HG03139 (cell line): ENCODE data around the gene APLNR.

ENCODE experiments used
- ATAC-seq: cut with Tn5 transposase; IDR thresholded peaks from one replicate; pipeline ENCODE4 v1.9.1; 2021; ENCODE audit not compliant: unreplicated experiment

APLNR gene

DNA sequence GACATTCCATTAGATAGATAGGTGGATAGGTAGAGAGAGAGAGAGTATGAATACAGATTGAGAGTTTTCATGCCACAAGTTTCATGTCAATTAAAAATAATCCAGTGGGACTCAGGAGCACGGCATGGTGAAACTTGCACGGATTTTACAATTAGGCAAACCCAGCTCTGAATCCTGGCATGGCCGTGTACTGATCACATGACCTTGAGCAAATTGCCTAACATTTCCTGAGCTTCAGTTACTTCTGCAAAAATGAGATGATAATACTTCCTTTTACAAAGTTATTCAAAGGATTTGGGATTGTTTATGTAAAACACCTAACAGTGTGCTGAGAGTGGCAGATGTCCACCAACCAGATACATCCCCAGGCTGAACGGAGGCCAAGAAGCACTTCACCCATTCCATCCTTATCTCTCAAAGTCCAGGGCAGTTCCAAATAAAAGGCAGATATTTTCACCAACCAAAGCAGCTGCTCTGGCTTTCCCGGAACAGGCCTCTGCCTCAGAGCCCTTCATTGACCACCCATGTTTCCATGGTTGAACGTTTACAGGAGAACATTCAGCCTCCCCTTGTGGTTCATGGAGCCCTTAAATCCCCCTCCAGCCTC, 17.9 kb downstream of the APLNR start:
- ATAC-seq: no peak

DNA sequence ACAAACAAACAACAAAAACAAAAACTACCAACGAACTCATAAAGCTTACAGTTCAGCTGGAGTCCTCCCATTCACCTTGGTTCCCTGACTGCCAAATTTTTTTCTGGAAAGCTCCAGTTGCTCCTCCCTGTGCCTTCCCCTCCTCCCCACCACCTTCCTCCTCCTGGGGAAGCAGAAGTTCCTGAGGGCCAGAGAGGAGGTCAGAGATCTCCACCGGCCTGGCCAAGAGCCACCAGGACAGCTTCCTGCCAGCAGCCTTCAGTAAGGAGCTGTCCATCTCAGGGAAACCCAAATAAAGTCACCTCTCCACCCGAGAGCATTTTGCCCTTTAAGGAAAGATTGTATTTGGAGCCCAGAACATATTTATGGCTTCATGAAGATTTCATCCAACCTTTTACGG, 20.0 kb downstream of the APLNR start:
- no peak for ATAC-seq

DNA sequence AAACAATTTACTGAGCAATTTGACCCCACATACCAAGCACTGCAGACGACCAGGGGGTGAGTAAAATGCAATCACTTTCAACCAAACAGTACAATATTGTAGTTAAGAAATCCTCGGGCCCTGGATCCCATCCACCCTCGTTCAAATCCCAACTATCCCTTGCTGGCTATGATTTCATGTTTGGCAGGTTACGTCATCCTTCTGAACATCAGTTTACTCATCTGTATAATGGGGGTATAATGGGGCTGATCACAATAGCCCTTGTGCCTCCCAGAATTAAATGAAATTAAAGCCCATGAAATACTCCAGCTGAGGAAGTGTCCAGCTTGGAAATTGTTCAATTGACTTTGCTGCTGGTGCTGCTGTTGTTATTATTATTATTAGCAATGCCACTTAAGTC, 20.6 kb downstream of the APLNR start:
- no peak for ATAC-seq

DNA sequence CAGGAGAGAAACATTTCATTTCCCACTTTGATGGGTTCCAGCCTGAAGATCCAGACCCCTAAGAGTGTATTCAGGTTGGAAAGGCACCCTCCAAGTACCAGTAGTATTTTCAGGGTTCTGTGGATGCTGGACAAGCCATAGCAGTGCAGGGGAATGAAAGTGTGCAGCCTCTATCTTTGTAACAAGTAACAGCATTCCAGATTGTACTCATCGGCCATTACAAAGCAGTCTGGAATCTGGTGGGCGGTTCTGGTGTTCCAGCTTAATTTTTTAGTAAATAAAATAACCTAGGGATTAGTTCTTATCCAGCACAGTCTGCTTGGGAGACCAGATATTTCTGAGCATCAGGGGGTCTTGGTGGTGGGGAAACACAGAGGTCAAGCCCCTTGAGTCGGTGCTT, 22.6 kb downstream of the APLNR start:
- no peak for ATAC-seq

DNA sequence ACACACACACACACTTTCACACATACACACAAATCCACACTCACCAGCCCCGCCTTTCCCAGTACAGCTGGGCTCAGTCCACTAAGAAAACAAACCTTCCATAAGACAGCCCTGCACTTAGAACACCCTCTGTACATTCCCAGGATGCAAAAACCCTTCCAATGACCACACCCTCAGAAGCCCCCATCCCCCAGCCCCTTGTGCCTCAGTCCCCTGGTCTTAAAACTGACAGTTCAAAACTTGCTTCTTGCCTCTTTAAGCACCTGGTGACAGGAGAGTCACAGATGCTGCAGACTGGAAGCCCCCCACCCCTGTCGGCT, 23.0 kb downstream of the APLNR start:
- no peak for ATAC-seq

DNA sequence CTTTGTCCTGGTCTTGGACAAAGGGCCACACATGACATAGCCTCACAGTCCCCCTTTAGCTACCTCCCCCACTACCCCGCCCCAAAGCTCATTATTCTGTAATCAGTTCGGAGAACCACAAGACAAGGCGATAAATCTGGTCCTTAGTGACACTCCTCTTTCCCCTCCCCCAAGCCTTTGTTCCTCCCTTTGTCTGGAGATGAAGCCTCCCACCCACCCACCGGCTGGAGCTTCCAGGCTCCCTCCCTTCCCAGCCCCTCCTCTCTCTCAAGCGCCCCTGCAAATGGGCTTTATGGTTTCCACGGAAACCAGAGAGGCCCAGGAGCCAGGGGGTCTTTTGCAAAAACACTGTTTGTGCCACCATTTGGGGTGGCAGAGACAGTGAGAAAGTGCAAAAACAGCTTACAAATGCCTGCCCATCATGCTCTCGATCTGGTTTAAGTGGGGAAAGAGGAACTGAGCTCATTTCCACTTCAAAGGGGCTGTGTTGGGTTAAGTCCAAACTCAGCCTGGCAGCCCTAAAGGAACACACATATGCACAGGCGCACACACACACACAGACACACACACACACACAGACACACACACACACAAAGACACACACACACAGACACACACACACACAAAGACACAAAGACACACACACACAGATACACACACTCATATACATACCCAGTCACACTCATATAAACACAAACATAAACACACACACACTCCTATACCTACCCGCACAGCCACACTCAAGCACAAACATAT, 23.5 kb downstream of the APLNR start:
- no peak for ATAC-seq

DNA sequence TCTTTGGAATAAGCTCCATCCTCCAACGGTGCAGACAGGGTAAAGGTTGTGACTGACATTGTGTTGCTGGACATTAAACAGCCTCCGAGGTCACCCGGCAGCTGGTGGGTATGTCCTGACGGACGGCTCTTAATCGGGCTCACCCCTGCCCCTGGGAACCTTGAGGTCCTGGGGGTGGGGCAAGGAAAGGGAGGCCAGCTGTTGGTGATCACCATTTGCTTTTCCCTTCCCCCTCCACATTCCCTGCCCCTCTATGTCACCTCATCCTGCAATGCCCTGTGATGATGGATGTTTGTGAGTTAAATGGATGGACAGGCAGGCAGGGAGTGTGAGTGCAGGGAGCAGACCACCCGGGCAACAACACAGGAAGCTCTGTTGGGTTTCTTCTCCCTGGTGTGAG, 26.3 kb downstream of the APLNR start:
- ATAC-seq: no peak

DNA sequence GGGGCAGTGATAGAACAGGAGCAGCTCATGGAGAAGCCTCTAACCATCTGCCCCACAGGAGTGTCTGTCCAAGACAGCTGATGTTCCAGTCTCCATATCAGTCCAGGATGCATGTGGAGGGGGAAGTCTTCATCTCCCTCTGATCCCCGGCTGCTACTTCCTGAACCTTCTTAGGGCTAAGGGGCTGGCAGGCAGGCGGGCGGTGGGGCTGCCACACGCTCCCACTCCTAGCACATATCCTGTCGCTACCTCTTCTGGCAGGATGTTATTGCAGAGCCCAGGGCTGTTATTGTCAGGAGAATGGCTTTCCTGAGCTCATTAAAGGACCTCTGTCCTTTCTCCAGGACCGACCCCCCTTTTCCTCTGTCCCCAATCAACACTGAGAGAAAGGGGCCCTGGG, 29.9 kb downstream of the APLNR start:
- ATAC-seq: no peak

DNA sequence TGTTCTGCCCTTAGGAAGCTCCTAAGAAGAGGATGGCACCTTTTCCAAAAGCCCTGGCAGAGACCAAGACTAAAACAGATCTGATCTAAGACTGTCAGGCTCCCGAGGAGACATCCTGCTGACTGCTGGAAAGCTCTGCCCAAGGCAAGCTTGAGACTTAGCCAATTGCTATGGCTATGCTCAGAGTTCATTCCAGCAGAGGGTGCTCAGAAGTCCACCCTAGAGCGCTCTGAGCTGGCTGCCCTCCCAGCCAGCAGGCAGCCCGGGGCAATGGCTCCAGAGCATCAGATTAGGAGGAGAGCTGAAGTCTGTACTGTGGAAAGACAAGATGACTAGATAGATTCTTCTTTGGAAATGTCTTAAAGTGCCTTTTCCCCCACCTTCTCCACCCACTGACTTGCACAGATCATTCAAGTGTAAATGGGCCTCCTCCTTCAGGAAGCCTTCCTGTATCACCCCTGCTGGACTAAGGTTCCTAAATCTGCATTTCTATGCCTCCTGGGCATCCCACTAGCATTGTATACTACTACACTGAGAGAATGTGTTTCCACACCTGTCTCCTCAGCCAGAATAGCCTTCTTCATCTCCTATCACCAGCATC, 31.9 kb downstream of the APLNR start:
- no peak for ATAC-seq

DNA sequence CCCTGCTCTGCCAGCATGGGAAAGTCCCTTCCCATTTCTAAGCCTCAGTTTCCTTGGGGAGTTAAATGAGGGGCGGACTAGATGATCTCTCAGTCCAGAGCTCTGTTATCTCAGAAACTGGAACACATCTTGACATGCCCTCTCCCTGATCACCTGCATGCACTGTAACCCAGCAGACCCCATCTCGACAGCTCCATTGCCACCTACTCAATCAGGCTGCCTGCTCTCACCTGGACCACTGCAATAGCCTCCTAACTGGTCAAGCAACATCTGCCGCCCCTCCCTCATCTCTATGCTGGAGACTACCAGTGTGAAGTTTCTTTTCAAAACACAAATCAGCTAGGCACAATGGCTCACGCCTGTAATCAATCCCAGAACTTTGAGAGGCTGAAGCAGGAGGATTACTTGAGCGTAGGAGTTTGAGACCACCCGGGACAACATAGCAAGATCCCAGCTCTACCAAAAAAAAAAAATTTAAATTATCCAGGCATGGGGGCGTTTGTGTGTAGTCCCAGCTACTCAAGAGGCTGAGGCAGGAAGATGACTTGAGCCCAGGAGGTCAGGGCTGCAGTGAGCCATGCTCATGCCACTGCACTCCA, 33.1 kb downstream of the APLNR start:
- ATAC-seq: no peak

DNA sequence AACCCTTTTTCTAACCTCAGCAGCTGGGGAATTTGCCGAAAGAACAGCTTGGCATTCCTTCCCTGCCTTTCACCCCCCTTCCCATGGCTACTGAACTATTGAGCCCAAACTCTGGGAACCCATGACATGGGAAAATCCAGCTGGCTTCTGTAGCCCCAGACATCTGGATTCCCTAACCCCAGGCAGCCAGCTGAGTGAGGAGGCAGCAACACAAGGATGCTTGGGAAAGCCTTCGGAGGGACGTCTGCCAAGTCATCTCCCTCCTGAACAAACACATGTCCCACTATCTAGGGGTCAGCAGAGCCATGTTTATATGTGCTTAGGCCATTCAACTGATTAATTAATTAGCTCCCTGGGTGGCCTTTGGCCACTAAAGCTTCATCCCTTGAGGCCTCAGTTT, 33.7 kb downstream of the APLNR start:
- ATAC-seq: no peak

DNA sequence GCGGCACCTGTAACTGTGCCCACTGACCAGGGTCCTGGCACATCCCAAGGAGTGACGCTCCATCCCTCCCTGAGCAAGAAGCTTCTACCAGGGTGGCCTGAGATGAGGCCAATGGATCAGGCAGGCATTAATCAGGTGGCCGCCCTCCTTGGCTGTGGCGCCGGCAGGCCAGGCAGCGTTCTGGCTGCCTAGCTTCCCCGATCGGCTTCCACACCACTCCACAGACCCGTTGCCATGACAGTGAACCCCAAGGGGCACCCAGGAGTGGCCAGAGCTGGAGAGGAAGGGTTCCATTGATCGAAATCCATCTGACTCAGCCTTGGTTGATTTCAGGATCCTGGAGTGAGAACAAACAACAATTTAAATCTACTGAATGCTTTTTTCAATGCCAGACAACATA, 34.8 kb downstream of the APLNR start:
- ATAC-seq: no peak

DNA sequence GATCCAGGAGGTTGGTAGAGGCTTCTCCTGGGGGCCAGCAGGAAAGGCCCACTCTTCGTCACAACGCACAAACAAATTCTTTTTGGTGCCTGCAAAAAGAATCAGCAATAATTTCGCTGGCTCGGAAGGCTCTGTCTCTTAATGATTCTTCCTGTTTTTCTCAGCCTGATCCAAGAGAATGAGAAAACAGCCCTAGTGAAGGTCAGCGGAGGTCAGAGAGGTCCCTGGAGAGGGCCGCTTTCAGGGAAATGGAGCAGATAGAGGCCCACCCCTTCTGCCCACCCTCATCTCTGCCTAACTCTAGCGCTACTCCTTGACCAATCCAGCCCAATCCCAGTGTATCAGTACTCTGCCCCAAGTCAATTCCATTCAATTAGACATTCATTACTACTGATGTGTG, 36.1 kb downstream of the APLNR start:
- no peak for ATAC-seq

DNA sequence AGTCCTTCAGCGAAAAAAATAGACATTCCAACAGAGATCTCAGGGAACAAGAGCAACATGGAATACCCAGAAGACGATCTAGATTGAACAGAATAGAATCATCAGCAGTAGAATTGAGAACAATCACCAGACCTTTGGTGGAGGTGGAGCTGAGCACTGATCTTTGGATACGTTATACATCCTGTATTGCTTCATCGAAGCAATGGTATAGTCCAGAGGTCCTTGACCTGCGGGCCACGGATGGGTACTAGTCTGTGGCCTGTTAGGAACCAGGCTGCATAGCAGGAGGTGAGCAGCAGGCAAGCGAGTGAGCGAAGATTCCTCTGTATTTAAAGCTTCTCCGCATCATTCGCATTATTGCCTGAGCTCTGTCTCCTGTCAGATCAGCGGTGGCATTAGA, 37.7 kb downstream of the APLNR start:
- ATAC-seq: no peak

DNA sequence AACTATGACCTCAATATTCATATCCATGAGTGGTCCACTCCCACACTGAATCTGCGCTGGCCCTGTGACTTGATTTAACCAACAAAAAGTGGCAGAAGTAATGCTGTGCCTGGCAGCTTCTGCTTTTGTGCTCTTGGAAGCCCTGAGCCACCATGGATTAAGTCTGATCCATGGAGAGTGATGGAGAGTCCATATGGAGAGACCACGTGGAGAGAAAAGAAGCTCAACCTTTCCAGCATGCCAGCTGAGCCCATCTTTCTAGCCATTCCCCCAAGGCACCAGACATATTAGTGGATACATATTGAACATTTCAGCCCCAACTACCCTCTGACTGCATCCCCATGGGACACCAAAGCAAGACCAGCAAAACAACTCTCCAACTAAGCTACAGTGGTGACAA, 39.3 kb downstream of the APLNR start:
- ATAC-seq: no peak

DNA sequence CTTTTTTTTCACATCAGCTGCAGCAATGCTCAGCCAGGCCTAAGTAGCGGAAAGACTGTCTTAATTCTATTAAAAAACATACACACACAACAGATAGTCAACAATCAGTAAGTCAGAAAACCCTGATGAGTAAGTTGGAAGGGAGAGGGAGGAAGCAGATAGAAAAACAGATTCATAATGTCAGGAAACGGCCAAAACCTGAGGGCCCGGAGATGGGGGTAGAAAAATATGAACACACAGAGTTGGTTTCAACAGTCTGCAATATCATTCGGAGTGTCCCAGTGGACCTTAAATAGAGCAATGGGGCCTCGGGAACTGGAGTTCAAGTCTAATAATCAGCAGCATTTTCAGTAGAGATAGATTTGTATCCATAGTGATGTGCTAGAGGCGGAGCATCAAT, 40.5 kb downstream of the APLNR start:
- ATAC-seq: no peak

DNA sequence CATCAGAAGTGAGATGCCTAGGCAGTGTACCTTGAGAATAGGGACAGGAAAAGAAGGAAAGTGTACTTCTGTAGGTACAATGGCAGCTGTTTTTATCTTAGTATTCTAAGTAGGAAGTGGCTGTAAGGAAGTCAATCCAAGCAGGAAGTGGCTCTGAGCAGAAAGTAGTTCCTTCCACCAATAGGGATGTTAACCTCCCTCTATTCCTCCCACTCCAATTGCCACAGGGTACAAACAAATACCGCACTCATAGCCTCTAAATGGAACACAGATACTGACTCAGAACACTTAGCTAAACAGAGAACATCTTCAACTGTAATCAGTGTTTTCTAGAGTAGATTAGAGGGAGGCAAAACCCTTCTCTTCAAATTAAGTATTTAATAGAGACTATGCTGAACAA, 44.7 kb downstream of the APLNR start:
- ATAC-seq: no peak

DNA sequence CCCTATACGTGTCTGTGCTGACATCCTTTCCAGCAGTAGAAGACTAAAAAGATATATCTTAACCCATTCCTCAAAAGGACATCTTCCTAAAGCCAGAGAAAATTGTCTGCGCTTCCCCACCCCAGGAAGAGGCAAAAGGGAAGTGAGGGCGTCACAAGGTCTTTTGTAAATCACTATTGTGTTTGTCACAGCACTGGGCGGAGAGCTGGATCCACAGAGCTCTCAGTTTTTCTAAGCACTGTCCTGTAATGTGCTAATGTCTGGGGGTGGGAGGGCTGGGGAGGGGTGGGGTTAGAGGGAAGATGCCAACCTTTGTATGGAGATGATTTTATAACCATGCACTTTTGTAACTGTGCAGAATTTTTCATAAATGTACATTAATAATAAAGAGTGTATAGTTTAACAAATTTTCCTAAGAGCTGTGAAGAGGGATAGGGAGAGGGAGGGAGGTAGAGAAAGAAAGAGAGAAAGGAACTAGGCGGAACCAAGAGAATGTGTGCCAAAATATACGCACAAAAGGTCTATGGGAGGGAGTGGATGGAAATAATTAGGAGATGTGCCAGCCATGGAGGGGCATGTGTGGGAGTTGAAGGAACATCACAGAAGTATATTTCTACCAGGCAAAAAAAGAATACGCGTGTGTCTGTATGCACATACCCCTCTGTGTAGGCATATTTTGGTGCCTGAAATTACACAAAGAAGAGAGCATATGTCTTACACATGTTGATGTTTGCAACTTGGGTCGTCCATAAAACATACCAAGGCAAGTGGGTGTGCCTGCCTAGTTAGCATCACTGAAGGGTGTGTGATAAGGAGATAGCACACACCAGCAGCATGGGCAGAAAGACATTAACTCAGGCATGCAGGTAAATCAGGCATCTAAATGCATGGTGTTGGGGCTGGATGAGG, 45.5 kb downstream of the APLNR start:
- ATAC-seq: no peak

DNA sequence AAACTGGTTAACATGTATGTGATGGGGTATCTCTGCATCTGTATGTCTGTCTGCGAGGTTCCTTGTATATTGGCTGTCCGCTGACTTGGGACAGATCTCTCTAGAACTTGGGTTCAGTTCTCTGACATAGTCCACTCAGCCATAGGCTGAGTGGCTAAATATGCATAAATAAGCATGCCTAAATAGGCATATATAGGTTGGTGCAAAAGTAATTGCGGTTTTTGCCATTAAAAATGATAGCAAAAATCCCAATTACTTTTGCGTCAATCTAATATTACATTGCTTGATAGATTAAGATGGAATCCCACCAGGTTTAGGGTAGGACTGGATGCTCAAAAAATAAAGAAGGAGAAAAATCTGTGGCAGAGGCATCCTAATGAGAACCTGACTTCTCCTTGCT, 46.5 kb downstream of the APLNR start:
- ATAC-seq: no peak
